HEK293 (cell line): Measurements from ENCODE around the gene SYNGAP1.
"Not testable (repeated sequence)": the region's sequence is repeated elsewhere in the genome, so short reads cannot be mapped to it uniquely, and the experiment has no call there.

Experiments used
- CTCF ChIA-PET: fragments of 350-600 bp; formaldehyde crosslinking; extraction: SDS; loops from one replicate; lab custom pipeline; 2021; ENCODE audit warnings: antibody characterized with exemption; lab: Yijun Ruan, JAX
- POLR2A ChIA-PET: fragments of 300-600 bp; formaldehyde crosslinking; extraction: SDS; loops from one replicate; lab custom pipeline; 2020; ENCODE audit warnings: antibody characterized with exemption, inconsistent platforms; lab: Yijun Ruan, JAX
- H3K27ac ChIP-seq: fragments of 200-500 bp; sonication (Bioruptor generic); 2 replicates; pipeline ENCODE4 v1.5.1; 2014; ENCODE audit warnings: low read depth, low read length, control low read depth, inconsistent platforms; ENCODE audit errors: extremely low read depth
- H3K36me3 ChIP-seq, 2 experiments: fragments of 200-500 bp in 1 of 2; sonication (Bioruptor generic) in 1 of 2; 1 replicate in 1 of 2; 2 replicates in 1 of 2; pipeline ENCODE4 v1.5.1; 2014 to 2017; ENCODE audit warnings: inconsistent platforms in 2 of 2, low read length in 2 of 2; ENCODE audit not compliant: control insufficient read depth in 2 of 2, insufficient read depth in 1 of 2
- H3K4me1 ChIP-seq: fragments of 200-500 bp; sonication (Bioruptor generic); 2 replicates; pipeline ENCODE4 v1.5.1; 2014; ENCODE audit warnings: mild to moderate bottlenecking, low read length, inconsistent platforms; ENCODE audit not compliant: control insufficient read depth, insufficient read depth
- H3K4me3 ChIP-seq: 2 replicates; pipeline ENCODE4 v1.5.1; 2011; ENCODE audit warnings: low read depth, mild to moderate bottlenecking, control low read depth, low read length, moderate library complexity
- H3K9me3 ChIP-seq: fragments of 200-500 bp; sonication (Bioruptor generic); 2 replicates; pipeline ENCODE4 v1.5.1; 2014; ENCODE audit warnings: low read depth, low read length, inconsistent platforms; ENCODE audit not compliant: control insufficient read depth, insufficient read depth
- GLI2 ChIP-seq: fragments of 450-650 bp; formaldehyde crosslinking; IDR thresholded peaks from 2 replicates; pipeline ENCODE4; 2017; ENCODE audit warnings: missing biosample characterization, missing genetic modification characterization, low read depth, borderline replicate concordance
- KLF10 ChIP-seq: fragments of 450-650 bp; IDR thresholded peaks from 2 replicates; pipeline ENCODE4 v1.5.1; 2018; ENCODE audit warnings: missing biosample characterization, mild to moderate bottlenecking, missing genetic modification characterization
- KLF9 ChIP-seq: fragments of 450-650 bp; formaldehyde crosslinking; IDR thresholded peaks from 2 replicates; pipeline ENCODE4 v1.5.1; 2016; ENCODE audit warnings: missing biosample characterization, missing genetic modification characterization, low read depth
- MEIS1 ChIP-seq: sonication (generic); formaldehyde crosslinking; IDR thresholded peaks from 2 replicates; pipeline ENCODE4 v1.8.1; 2022; ENCODE audit warnings: missing genetic modification reagents, mild to moderate bottlenecking, borderline replicate concordance
- OSR2 ChIP-seq: fragments of 450-650 bp; formaldehyde crosslinking; IDR thresholded peaks from 2 replicates; pipeline ENCODE4 v1.5.1; 2016; ENCODE audit warnings: missing biosample characterization, missing genetic modification characterization
- SP7 ChIP-seq: fragments of 450-650 bp; formaldehyde crosslinking; IDR thresholded peaks from 2 replicates; pipeline ENCODE4 v1.5.1; 2016; ENCODE audit warnings: missing biosample characterization, missing genetic modification characterization
- ZBTB21 ChIP-seq: fragments of 450-650 bp; formaldehyde crosslinking; IDR thresholded peaks from 2 replicates; pipeline ENCODE4 v1.5.1; 2017; ENCODE audit warnings: missing biosample characterization, missing genetic modification characterization
- ZNF175 ChIP-seq: fragments of 450-650 bp; formaldehyde crosslinking; IDR thresholded peaks from 2 replicates; pipeline ENCODE4 v1.5.1; 2016; ENCODE audit warnings: missing biosample characterization, missing genetic modification characterization
- ZNF311 ChIP-seq: fragments of 450-650 bp; formaldehyde crosslinking; IDR thresholded peaks from 2 replicates; pipeline ENCODE4 v1.5.1; 2017; ENCODE audit warnings: missing biosample characterization, missing genetic modification characterization, borderline replicate concordance
- ZNF354C ChIP-seq: fragments of 450-650 bp; formaldehyde crosslinking; IDR thresholded peaks from 2 replicates; pipeline ENCODE4 v1.5.1; 2016; ENCODE audit warnings: missing biosample characterization, missing genetic modification characterization, low read depth, borderline replicate concordance
- ZNF362 ChIP-seq: fragments of 450-650 bp; formaldehyde crosslinking; IDR thresholded peaks from 2 replicates; pipeline ENCODE4 v1.5.1; 2016; ENCODE audit warnings: missing biosample characterization, missing genetic modification characterization
- ZNF366 ChIP-seq: fragments of 450-650 bp; formaldehyde crosslinking; conservative IDR thresholded peaks from 2 replicates; pipeline ENCODE4 v1.5.1; 2016; ENCODE audit warnings: missing biosample characterization, missing genetic modification characterization
- ZNF404 ChIP-seq: fragments of 450-650 bp; formaldehyde crosslinking; IDR thresholded peaks from 2 replicates; pipeline ENCODE4 v1.5.1; 2017; ENCODE audit warnings: missing biosample characterization, missing genetic modification characterization
- ZNF544 ChIP-seq: fragments of 450-650 bp; formaldehyde crosslinking; IDR thresholded peaks from 2 replicates; pipeline ENCODE4 v1.5.0; 2017; ENCODE audit warnings: missing biosample characterization, missing genetic modification characterization
- ZNF571 ChIP-seq: fragments of 450-650 bp; formaldehyde crosslinking; IDR thresholded peaks from 2 replicates; pipeline ENCODE4 v1.5.0; 2017; ENCODE audit warnings: missing biosample characterization, missing genetic modification characterization
- ZNF624 ChIP-seq: fragments of 450-650 bp; formaldehyde crosslinking; IDR thresholded peaks from 2 replicates; pipeline ENCODE4 v1.5.1; 2017; ENCODE audit warnings: missing biosample characterization, missing genetic modification characterization
- ZNF629 ChIP-seq: fragments of 450-650 bp; formaldehyde crosslinking; IDR thresholded peaks from 2 replicates; pipeline ENCODE4 v1.5.1; 2017; ENCODE audit warnings: missing biosample characterization, missing genetic modification characterization
- ZNF654 ChIP-seq: fragments of 450-650 bp; formaldehyde crosslinking; IDR thresholded peaks from 2 replicates; pipeline ENCODE4 v1.5.1; 2016; ENCODE audit warnings: low read depth, missing biosample characterization, missing genetic modification characterization
- ZNF677 ChIP-seq: fragments of 450-650 bp; IDR thresholded peaks from 2 replicates; pipeline ENCODE4 v1.5.0; 2018; ENCODE audit warnings: missing biosample characterization, mild to moderate bottlenecking, missing genetic modification characterization, moderate library complexity
- ZNF747 ChIP-seq: fragments of 450-650 bp; formaldehyde crosslinking; IDR thresholded peaks from 2 replicates; pipeline ENCODE4 v1.5.1; 2016; ENCODE audit warnings: missing biosample characterization, missing genetic modification characterization
- TF ChIP-seq, protein P1 (sequence below): fragments of 450-650 bp; formaldehyde crosslinking; IDR thresholded peaks from 2 replicates; pipeline ENCODE4 v1.5.1; 2016; ENCODE audit warnings: missing biosample characterization, missing genetic modification characterization
- TF ChIP-seq, protein P2 (sequence below): fragments of 450-650 bp; formaldehyde crosslinking; IDR thresholded peaks from 2 replicates; pipeline ENCODE4 v1.5.1; 2016; ENCODE audit warnings: missing biosample characterization, missing genetic modification characterization, low read depth

The SYNGAP1 gene

DNA sequence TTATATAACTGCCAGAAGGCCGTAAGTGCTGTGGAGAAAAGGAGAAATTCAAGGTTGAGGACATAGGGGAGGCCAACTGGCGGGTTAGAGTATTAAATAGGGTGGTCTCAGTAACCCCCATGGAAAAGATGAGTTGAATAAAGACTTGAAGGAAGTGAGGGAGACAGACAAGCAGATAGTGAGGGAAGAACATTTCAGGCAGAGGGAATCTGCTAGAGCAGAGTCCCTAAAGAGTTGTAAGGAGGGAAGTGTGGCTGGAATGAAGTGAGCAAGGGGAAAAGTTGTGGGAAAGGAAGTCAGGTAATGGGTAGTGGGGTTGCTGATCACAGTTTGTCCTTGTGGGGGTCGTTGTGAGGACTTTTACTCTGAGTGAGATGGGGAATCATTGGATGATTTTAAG, 26.9 kb upstream of the SYNGAP1 start (continued):
- TF ChIP-seq MEIS1, result no peak
- no peak for TF ChIP-seq ZNF677 (tag by site-specific recombination)
- 0 out of 2 replicates have a peak, but pooled peaks have one; percentile 4 for TF ChIP-seq ZNF654 (tag by site-specific recombination)
- TF ChIP-seq ZNF366, result peak; percentile 35; the same call in 1 of the 2 replicates
- TF ChIP-seq ZNF624 (tag by site-specific recombination), result no peak
- TF ChIP-seq ZNF175 (tag by site-specific recombination), result no peak
- no peak for TF ChIP-seq SP7 (tag by site-specific recombination)
- no peak for TF ChIP-seq GLI2 (tag by site-specific recombination)
- no peak for TF ChIP-seq KLF9
- no peak for TF ChIP-seq ZNF571
- TF ChIP-seq ZNF354C, result no peak
- no peak for TF ChIP-seq ZNF747 (tag by site-specific recombination)

DNA sequence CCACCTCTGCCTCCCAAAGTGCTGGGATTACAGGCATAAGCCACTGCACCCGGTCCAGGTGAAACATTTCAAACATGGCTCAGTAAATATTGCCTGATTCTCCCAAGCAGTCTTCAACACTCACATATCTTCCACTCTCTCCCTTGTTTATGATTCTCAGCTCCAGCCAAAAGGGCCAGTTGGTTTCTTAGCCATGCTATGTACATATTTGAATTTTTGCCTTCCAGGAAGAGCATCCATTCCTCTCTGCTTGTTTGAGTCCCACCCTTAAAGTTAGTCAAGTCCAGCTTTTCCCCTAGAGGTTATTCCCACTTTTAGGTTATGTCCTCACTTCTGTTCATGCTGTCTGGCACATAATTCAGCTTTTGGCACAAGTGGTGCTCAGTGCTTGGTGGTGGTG, 22.3 kb upstream of the SYNGAP1 start:
- ChIA-PET CTCF (interaction anchor here (0.6 to 0.9 kb wide), 3 partner anchors 20 to 156 kb away, joined by 3 to 4 read pairs (median 3); partner anchors contain the start of gene CUTA), POLR2A (interaction anchor here (0.7 kb wide), 3 partner anchors 125 to 562 kb away, joined by 3 to 7 read pairs (median 5); partner anchors contain the start of genes RPS18 and VPS52)
- H3K9me3 ChIP-seq, result no peaks in the 10 kb centered on the region
- TF ChIP-seq, protein P1, sequence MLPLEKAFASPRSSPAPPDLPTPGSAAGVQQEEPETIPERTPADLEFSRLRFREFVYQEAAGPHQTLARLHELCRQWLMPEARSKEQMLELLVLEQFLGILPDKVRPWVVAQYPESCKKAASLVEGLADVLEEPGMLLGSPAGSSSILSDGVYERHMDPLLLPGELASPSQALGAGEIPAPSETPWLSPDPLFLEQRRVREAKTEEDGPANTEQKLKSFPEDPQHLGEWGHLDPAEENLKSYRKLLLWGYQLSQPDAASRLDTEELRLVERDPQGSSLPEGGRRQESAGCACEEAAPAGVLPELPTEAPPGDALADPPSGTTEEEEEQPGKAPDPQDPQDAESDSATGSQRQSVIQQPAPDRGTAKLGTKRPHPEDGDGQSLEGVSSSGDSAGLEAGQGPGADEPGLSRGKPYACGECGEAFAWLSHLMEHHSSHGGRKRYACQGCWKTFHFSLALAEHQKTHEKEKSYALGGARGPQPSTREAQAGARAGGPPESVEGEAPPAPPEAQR (tag by site-specific recombination), result no peak
- TF ChIP-seq ZNF311 (no peak), KLF10 (tag by site-specific recombination) (no peak), ZNF544 (tag by site-specific recombination) (no peak), ZNF404 (tag by site-specific recombination) (no peak), KLF9 (no peak), OSR2 (tag by site-specific recombination) (no peak)
- no peak overlapping the region for H3K4me3 ChIP-seq
- no peak overlapping the region for H3K27ac ChIP-seq
- H3K36me3 ChIP-seq, result peaks cover 48 to 63% of the 10 kb centered on the region in 2 experiments
- H3K4me1 ChIP-seq, result peaks cover 10% of the 10 kb centered on the region

- CTCF ChIA-PET, H3K4me1 ChIP-seq, POLR2A ChIA-PET, H3K9me3 ChIP-seq, H3K27ac ChIP-seq, H3K4me3 ChIP-seq: not testable (repeated sequence)
- peaks cover 51 to 73% of the 10 kb centered on the region in 2 experiments for H3K36me3 ChIP-seq
Measured at GRCh38 chr6:33398601-33399000, 21.3 kb upstream of the SYNGAP1 start.

DNA sequence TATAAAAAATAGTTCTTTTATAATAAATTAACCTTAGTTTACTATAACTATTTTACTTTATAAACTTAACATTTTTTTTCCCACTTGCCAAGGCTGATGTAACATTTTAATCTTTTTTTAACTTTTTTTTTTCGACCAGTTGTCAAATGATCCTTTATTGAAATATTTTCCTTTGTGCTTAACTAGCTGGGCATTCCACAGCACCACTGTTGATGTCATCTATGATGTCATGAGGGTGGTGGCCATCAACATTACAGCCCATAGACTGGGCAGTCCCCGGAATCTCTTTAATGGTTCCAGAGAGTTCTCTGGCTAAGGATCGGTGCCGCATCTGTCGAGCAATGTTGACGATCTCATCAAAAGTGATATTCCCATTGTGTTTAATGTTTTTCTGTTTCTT, 20.0 kb upstream of the SYNGAP1 start:
- POLR2A ChIA-PET, result not testable (repeated sequence)
- CTCF ChIA-PET, result interaction anchor here (1.9 kb wide), 1 partner anchor 9 kb away, joined by 12 read pairs; no protein-coding TSS in a partner anchor

More for the DNA sequence above, 20.0 kb upstream of the SYNGAP1 start:
- H3K4me3 ChIP-seq, H3K9me3 ChIP-seq, H3K27ac ChIP-seq: not testable (repeated sequence)
- peaks cover 51 to 76% of the 10 kb centered on the region in 2 experiments for H3K36me3 ChIP-seq
- TF ChIP-seq ZBTB21 (tag by site-specific recombination), result peak; percentile 35; the same call in 1 of the 2 replicates
- peak; percentile 79 for TF ChIP-seq ZNF629
- TF ChIP-seq, protein P2, sequence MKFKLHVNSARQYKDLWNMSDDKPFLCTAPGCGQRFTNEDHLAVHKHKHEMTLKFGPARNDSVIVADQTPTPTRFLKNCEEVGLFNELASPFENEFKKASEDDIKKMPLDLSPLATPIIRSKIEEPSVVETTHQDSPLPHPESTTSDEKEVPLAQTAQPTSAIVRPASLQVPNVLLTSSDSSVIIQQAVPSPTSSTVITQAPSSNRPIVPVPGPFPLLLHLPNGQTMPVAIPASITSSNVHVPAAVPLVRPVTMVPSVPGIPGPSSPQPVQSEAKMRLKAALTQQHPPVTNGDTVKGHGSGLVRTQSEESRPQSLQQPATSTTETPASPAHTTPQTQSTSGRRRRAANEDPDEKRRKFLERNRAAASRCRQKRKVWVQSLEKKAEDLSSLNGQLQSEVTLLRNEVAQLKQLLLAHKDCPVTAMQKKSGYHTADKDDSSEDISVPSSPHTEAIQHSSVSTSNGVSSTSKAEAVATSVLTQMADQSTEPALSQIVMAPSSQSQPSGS, result peak; percentile 77
- TF ChIP-seq ZNF362 (tag by site-specific recombination), result 0 out of 2 replicates have a peak, but pooled peaks have one; percentile 45
- TF ChIP-seq, all 188 proteins: peak for 4; not testable (repeated sequence) for 184
- not testable (repeated sequence) for H3K4me1 ChIP-seq
